ENCODE measurements around the gene PER1. TPM values are rescaled to one million over a fixed set of nuclear protein-coding genes. Genes with fewer than 3 reads are reported as not detected.

Gene PER1, protein sequence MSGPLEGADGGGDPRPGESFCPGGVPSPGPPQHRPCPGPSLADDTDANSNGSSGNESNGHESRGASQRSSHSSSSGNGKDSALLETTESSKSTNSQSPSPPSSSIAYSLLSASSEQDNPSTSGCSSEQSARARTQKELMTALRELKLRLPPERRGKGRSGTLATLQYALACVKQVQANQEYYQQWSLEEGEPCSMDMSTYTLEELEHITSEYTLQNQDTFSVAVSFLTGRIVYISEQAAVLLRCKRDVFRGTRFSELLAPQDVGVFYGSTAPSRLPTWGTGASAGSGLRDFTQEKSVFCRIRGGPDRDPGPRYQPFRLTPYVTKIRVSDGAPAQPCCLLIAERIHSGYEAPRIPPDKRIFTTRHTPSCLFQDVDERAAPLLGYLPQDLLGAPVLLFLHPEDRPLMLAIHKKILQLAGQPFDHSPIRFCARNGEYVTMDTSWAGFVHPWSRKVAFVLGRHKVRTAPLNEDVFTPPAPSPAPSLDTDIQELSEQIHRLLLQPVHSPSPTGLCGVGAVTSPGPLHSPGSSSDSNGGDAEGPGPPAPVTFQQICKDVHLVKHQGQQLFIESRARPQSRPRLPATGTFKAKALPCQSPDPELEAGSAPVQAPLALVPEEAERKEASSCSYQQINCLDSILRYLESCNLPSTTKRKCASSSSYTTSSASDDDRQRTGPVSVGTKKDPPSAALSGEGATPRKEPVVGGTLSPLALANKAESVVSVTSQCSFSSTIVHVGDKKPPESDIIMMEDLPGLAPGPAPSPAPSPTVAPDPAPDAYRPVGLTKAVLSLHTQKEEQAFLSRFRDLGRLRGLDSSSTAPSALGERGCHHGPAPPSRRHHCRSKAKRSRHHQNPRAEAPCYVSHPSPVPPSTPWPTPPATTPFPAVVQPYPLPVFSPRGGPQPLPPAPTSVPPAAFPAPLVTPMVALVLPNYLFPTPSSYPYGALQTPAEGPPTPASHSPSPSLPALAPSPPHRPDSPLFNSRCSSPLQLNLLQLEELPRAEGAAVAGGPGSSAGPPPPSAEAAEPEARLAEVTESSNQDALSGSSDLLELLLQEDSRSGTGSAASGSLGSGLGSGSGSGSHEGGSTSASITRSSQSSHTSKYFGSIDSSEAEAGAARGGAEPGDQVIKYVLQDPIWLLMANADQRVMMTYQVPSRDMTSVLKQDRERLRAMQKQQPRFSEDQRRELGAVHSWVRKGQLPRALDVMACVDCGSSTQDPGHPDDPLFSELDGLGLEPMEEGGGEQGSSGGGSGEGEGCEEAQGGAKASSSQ (N-terminal part only)
- polyA plus RNA-seq (ENCODE audit: insufficient read length) = 72.6 TPM

DNA sequence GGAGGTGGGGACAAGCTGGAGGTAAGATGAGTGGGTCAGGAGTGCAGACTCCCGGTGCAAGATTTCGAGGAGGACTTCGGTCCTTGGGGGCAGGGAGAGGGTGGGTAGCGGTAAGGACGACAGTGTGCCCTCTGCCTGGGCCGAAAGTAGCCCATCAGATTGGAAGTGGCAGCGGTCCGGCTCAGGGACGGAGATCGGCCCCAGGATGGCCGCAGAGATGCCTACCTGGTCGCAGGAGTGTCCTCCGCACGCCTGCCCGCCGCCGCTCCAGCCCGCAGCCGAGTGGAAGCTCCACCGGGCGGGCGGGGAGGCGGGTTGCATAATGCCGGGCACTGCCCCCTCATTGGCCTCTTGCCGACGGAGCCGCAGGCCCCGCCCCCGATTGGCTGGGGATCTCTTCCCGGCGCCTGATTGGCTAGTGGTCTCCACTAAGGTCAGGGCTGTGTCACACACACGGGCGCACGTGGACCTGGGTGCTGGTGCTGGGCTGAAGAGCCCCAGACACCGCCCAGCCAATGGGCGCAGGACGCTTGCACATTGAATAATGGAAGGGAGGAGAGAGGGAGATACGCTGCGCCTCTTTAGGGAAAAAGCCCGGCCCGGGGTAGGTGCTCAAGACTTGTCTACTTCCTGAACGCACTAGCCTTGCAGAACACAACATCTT is at the start of gene PER1:
TSS of gene PER1 (minus strand) at position 293 of the 664 bp plus-strand sequence. CDS start 1,698 bp downstream, outside the sequence.
- DNase-seq = peak; percentile 87

GRCh38 chr17:8192070-8192815 is 40.0 kb upstream of the PER1 start:
- peak; percentile 90 for DNase-seq

GRCh38 chr17:8190506-8190905 is 38.3 kb upstream of the PER1 start:
- no peak for DNase-seq

DNA sequence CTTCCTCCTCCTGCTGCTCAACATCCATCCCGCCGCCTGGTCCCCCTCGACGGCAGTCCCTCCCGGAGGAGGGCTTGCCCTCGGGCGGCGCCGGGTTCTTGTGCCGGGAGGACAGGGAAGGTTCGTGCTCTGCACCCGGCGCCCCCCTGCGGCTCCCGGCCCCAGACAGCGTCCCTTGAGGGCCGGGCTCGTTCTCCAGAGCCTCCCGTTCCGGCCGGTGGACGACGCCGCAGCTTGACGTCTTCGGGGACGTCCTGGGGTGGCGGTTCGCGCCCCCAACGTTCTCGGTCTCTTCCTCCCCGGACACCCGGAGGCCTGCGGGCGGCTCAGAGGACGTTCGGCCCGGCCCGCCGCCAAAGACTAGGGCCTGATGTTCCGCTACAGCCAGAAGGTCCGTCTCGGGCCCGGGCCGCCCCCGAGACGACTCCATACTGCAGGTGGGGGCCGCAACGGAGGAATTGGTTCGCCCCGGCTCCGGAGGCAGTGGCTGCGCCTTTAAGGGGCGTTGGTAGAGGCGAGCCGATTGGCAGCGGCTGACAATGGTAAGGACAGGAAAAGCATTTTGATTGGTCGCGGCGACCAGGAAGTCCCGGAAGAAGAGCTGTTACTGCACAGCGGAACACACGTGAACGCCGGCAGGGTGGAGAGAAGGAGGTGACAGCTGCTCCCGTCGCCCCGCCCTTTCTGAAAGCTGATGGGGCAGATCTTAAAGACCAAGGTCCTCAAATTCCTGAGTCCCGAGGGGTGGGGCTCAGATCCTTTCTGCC is 37.7 kb upstream of the PER1 start, which contains the start of gene BORCS6:
TSS of gene BORCS6 (minus strand) at position 470 of the 767 bp plus-strand sequence. CDS start at position 430, 40 bp downstream.
- DNase-seq = peak; percentile 96

GRCh38 chr17:8189041-8189710 is 37.0 kb upstream of the PER1 start:
- DNase-seq = no peak

DNA sequence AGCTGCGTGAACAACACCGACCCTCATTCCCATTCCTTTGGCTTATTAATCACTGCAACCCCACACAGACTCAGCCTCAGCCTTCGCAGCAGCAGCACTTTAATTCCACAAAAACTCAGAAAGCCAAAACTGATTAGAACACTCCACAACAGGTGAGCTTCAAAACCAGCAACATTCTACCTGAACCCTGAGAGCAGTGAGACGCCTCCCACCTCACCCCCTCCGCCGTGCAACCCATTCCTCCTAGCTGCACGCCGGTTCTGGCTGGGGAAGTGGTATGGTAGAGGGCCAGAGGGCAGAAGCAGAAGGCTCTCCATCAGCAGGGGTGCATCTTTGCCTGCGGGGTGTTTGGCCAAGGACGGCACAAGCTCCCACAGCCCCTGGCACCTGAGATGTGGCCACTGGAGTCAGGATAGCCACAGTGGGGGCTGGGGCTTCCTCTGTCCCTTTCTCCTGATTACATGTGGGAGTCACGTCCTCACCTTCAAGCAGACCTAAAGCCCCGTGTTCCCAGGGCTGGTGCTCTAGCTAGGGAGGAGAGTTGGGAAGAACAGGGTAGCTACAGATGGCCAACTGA is 36.1 kb upstream of the PER1 start:
- DNase-seq = no peak

DNA sequence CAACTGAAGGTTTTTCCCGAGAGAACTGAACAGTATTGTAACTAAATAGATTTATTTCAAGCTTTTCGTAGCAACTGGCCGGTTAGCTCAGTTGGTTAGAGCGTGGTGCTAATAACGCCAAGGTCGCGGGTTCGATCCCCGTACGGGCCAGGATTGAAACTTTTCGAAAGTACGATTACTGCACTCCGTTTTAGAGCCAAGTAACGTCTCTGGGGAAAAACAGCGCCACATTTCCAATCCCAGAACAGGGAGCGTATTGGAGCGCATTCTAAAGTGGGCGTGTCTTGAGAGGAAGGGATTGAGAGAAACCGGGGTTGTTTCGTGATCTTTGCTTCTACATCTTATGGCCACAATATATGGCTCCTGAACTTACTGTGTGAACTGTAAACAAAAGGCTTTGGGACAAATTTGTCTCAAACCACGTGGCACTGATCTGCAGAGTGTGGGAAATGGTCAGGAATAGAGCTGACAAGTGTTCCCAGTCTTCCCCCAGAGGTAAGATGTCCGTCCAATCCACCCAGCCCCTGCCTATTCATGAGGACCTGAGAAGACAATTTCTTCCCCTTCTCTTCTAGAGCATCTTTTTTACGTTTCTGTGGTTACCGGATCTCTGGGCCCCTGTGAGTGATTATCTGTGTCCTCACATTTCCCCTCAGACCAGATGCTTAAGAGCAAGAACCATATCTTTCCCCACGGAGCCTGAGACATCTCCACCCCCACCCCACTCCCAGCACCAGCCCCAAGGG is 35.5 kb upstream of the PER1 start:
- peak; percentile 96 for DNase-seq

- peak; percentile 95 for DNase-seq
Measured at GRCh38 chr17:8186787-8187516, 34.7 kb upstream of the PER1 start.

GRCh38 chr17:8186446-8186786 is 34.2 kb upstream of the PER1 start:
- no peak for DNase-seq

- DNase-seq = peak; percentile 90
Measured at GRCh38 chr17:8185582-8186445, 33.6 kb upstream of the PER1 start.

GRCh38 chr17:8176998-8177731 is 25.0 kb upstream of the PER1 start:
- DNase-seq = no peak

- DNase-seq = peak; percentile 93
Measured at GRCh38 chr17:8176197-8176940, 24.2 kb upstream of the PER1 start, which contains the start of gene TMEM107. TMEM107 (minus strand) TSS chr17:8176380; CDS start chr17:8176286, 94 bp downstream.

GRCh38 chr17:8175795-8176196 is 23.6 kb upstream of the PER1 start:
- no peak for DNase-seq

DNA sequence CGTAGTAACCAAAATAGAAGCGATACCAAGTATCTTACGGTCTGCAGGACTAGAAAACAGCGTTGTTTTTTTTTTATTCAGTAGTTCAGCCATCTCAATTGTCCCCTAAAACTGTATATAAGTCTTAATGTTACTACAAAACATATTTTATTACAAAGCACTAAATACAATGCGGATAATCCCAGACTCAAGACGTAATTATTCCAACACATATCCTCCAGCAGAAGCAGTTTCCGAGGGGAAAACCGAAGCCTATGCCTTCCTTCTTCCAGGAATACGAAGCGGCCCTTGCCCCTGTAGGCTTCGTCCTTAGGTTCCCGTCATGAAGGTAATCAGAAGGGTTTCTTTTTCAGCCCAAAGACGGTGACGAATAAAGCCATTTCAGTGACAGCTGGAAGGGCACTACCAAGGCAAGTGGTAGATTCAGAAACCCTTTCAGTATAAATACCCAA is 21.7 kb upstream of the PER1 start:
- no peak for DNase-seq
